B cell (primary cell): Measurements from ENCODE around the gene AUTS2. TPM values are rescaled to one million over a fixed set of nuclear protein-coding genes. Genes with fewer than 3 reads are reported as not detected.

Source experiments
- ATAC-seq: fragments of 200-7000 bp; cut with Tn5 transposase; one replicate; pipeline ENCODE4 v1.10.0; 2021; ENCODE audit warnings: low read depth, mild to moderate bottlenecking, moderate number of reproducible peaks, moderate library complexity
- CTCF ChIA-PET: fragments of 350-600 bp; sonication (Branson Sonifier 250); formaldehyde crosslinking; loops from one replicate; lab custom pipeline; 2021; ENCODE audit warnings: antibody characterized with exemption, inconsistent platforms; lab: Charles Lee
- POLR2A ChIA-PET: fragments of 350-600 bp; sonication (Branson Sonifier 250); formaldehyde crosslinking; loops from one replicate; lab custom pipeline; 2021; ENCODE audit warnings: antibody characterized with exemption; lab: Charles Lee
- DNase-seq: peaks from one replicate; pipeline ENCODE4 v3.0.0; 2013
- H2AFZ ChIP-seq: 2 replicates; pipeline ENCODE4 v1.6.1; 2012; ENCODE audit warnings: mild to moderate bottlenecking, low read depth, low read length; ENCODE audit not compliant: insufficient read depth, poor library complexity, severe bottlenecking
- H3K27ac ChIP-seq, 2 donors: 1 replicate in 1 of 2; 2 replicates in 1 of 2; pipeline ENCODE4 v1.5.1; 2012 to 2013; ENCODE audit warnings: low read length in 2 of 2, mild to moderate bottlenecking in 2 of 2, moderate library complexity in 1 of 2
- H3K27me3 ChIP-seq, 4 experiments: fragments of 200-600 bp in 1 of 4; sonication (generic) in 1 of 4; replicated peaks in 1 of 4; 1 replicate in 2 of 4; 2 replicates in 2 of 4; pipeline versions ENCODE4 v1.6.1 to v1.7.0; 2013 to 2016; ENCODE audit warnings: low read length in 3 of 4, mild to moderate bottlenecking in 2 of 4, mixed read lengths in 1 of 4, moderate library complexity in 1 of 4; ENCODE audit not compliant: insufficient read depth in 4 of 4, control insufficient read depth in 3 of 4; ENCODE audit errors: control extremely low read depth in 1 of 4
- H3K36me3 ChIP-seq, 2 experiments: replicated peaks in 1 of 2; 1 replicate in 1 of 2; 2 replicates in 1 of 2; pipeline versions ENCODE4 v1.6.1 to v1.7.1; 2013; ENCODE audit warnings: low read length in 1 of 2; ENCODE audit not compliant: insufficient read depth in 2 of 2, control insufficient read depth in 1 of 2; ENCODE audit errors: control extremely low read depth in 1 of 2, extremely low read depth in 1 of 2
- H3K4me1 ChIP-seq, 2 donors: fragments of 200-600 bp in 1 of 2; sonication (generic) in 1 of 2; 1 replicate in 1 of 2; 2 replicates in 1 of 2; pipeline versions ENCODE4 v1.5.1 to v1.6.1; 2013 to 2017; ENCODE audit warnings: low read length in 2 of 2; ENCODE audit not compliant: control insufficient read depth in 2 of 2, insufficient read depth in 2 of 2
- H3K4me2 ChIP-seq: replicated peaks from 2 replicates; pipeline ENCODE3; 2012; ENCODE audit warnings: mild to moderate bottlenecking, low read depth, low read length; ENCODE audit not compliant: poor library complexity, severe bottlenecking
- H3K4me3 ChIP-seq, 5 experiments: fragments of 200-600 bp in 1 of 5; sonication (generic) in 1 of 5; 1 replicate in 3 of 5; 2 replicates in 2 of 5; pipeline versions ENCODE4 v1.5.1 to v1.7.0; 2011 to 2016; ENCODE audit warnings: low read length in 4 of 5, mild to moderate bottlenecking in 4 of 5, low read depth in 2 of 5, control low read depth in 1 of 5, moderate library complexity in 1 of 5; ENCODE audit not compliant: insufficient read depth in 1 of 5; ENCODE audit errors: control extremely low read depth in 1 of 5, extremely low read depth in 1 of 5
- H3K79me2 ChIP-seq: fragments of 200-600 bp; sonication (generic); one replicate; pipeline ENCODE4 v1.6.0; 2016; ENCODE audit warnings: low read length; ENCODE audit not compliant: control insufficient read depth, insufficient read depth
- H3K9ac ChIP-seq: fragments of 200-600 bp; sonication (generic); 2 replicates; pipeline ENCODE4 v1.6.1; 2017; ENCODE audit warnings: mild to moderate bottlenecking, low read length, moderate library complexity
- H3K9me3 ChIP-seq, 3 donors: one replicate each; pipeline versions ENCODE4 v1.6.1 to v1.7.1; 2013; ENCODE audit warnings: low read length in 2 of 3; ENCODE audit not compliant: control insufficient read depth in 2 of 3, insufficient read depth in 1 of 3; ENCODE audit errors: control extremely low read depth in 1 of 3
- H4K20me1 ChIP-seq: 2 replicates; pipeline ENCODE4 v1.6.0; 2012; ENCODE audit warnings: mild to moderate bottlenecking, low read length; ENCODE audit not compliant: insufficient read depth, control insufficient read depth, poor library complexity, severe bottlenecking
- H3K27ac Mint-ChIP-seq: one replicate; pipeline ENCODE4 v1.8.0; 2021; ENCODE audit warnings: mixed read lengths
- H3K27me3 Mint-ChIP-seq: one replicate; pipeline ENCODE4 v1.8.0; 2021; ENCODE audit warnings: mixed read lengths
- H3K4me1 Mint-ChIP-seq: one replicate; pipeline ENCODE4 v1.8.0; 2021; ENCODE audit warnings: mixed read lengths
- H3K4me3 Mint-ChIP-seq: one replicate; pipeline ENCODE4 v1.8.0; 2021; ENCODE audit warnings: mixed read lengths
- H3K9me3 Mint-ChIP-seq: one replicate; pipeline ENCODE4 v1.8.0; 2022; ENCODE audit warnings: mixed read lengths; ENCODE audit not compliant: insufficient read depth
- EZH2 ChIP-seq: IDR thresholded peaks from 2 replicates; pipeline ENCODE4 v1.6.1; 2012; ENCODE audit warnings: borderline replicate concordance, low read depth, mild to moderate bottlenecking, moderate library complexity, low read length; ENCODE audit not compliant: insufficient read depth, poor library complexity, severe bottlenecking
- WGBS: methylation state at CpG from one replicate; pipeline ENCODE4 v1.1.5; 2013; ENCODE audit warnings: missing lambda C conversion rate; ENCODE audit not compliant: insufficient coverage; 5-methylcytosine and 5-hydroxymethylcytosine counted together
- intact Hi-C: fragments of 100-400 bp; cut with micrococcal nuclease; formaldehyde crosslinking; loops from one replicate; pipeline ENCODE4 v1.10.0; 2022
- polyA plus RNA-seq: library from polyadenylated mRNA; depleted of rRNA; stranded (reverse); fragments of >200 nt; gene quantifications from 2 replicates; pipeline ENCODE4 v1.2.3, GENCODE V29; 2012
- total RNA-seq, 2 donors: library from RNA; stranded (reverse); fragments of 120-200 nt in 1 of 2; gene quantifications; 1 replicate in 1 of 2; 2 replicates in 1 of 2; pipeline versions ENCODE4 v1.2.3 to v1.2.4, GENCODE V29; 2013 to 2022
- TF ChIP-seq, protein P1 (sequence below): fragments of 200-600 bp; IDR thresholded peaks from one replicate; pipeline ENCODE4 v1.8.0; 2022; ENCODE audit warnings: antibody characterized with exemption, mild to moderate bottlenecking

Gene AUTS2
- total and polyA plus RNA-seq, 2 donors (not counting 1 experiment from before 2014, with no cell fraction given), result 22.3 to 35.0 TPM

DNA sequence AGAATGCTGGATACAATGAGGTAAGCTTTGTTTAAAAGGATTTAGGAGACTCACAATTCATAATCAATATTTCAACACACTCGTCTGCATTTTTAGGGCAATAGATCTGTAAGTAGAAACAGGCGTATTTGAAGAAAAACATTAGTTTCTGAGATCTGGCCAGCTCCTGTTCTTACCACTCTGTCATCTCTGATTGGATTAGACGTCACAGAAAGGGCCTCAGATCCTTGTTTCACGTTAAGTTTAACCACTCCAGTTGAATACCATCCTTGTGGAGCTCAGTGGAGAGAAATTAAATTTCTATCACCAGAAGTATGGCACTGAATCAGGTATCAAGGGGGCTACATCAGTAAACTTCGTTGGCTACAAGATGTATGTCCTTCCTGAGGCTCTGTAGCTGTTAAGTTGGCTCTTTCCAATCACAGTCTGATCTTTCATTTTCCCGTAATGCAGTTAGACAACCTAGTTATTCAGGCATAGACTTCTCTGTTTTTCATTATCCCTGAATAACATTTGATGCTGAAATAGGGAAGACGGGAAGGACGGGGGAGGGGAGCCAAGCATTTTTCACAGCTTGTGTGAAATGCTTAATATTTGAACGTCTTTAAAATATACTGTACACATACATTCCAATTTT lies 874.4 kb downstream of the AUTS2 start:
- no peaks in the 10 kb centered on the region for H3K4me1 ChIP-seq
- H3K9me3 ChIP-seq, result no peaks in the 10 kb centered on the region
- ChIA-PET CTCF (no interaction called here), POLR2A (no interaction called here)
- ATAC-seq (no peak), DNase-seq (no peak)
- intact Hi-C loops, result no loop called here
- no peak overlapping the region for H3K27ac ChIP-seq
- H4K20me1 ChIP-seq, result no peaks in the 10 kb centered on the region
- H3K4me3 ChIP-seq, result no peak overlapping the region
- H3K9me3 Mint-ChIP-seq, result no peaks in the 10 kb centered on the region
- no peak overlapping the region for H3K4me3 Mint-ChIP-seq
- no peaks in the 10 kb centered on the region for H3K79me2 ChIP-seq
- no peaks in the 10 kb centered on the region for H3K27me3 Mint-ChIP-seq
- H2AFZ ChIP-seq, result no peak overlapping the region
- H3K27me3 ChIP-seq, result no peaks in the 10 kb centered on the region
- no peak overlapping the region for H3K4me2 ChIP-seq
- TF ChIP-seq, protein P1, sequence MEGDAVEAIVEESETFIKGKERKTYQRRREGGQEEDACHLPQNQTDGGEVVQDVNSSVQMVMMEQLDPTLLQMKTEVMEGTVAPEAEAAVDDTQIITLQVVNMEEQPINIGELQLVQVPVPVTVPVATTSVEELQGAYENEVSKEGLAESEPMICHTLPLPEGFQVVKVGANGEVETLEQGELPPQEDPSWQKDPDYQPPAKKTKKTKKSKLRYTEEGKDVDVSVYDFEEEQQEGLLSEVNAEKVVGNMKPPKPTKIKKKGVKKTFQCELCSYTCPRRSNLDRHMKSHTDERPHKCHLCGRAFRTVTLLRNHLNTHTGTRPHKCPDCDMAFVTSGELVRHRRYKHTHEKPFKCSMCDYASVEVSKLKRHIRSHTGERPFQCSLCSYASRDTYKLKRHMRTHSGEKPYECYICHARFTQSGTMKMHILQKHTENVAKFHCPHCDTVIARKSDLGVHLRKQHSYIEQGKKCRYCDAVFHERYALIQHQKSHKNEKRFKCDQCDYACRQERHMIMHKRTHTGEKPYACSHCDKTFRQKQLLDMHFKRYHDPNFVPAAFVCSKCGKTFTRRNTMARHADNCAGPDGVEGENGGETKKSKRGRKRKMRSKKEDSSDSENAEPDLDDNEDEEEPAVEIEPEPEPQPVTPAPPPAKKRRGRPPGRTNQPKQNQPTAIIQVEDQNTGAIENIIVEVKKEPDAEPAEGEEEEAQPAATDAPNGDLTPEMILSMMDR, result no peak
- no peak for TF ChIP-seq EZH2
- WGBS, result 100% methylated on average over 1 of the region's 9 CpGs
- no peak overlapping the region for H3K27ac Mint-ChIP-seq
- H3K4me1 Mint-ChIP-seq, result no peaks in the 10 kb centered on the region
- no peaks in the 10 kb centered on the region for H3K36me3 ChIP-seq
- H3K9ac ChIP-seq, result no peak overlapping the region

DNA sequence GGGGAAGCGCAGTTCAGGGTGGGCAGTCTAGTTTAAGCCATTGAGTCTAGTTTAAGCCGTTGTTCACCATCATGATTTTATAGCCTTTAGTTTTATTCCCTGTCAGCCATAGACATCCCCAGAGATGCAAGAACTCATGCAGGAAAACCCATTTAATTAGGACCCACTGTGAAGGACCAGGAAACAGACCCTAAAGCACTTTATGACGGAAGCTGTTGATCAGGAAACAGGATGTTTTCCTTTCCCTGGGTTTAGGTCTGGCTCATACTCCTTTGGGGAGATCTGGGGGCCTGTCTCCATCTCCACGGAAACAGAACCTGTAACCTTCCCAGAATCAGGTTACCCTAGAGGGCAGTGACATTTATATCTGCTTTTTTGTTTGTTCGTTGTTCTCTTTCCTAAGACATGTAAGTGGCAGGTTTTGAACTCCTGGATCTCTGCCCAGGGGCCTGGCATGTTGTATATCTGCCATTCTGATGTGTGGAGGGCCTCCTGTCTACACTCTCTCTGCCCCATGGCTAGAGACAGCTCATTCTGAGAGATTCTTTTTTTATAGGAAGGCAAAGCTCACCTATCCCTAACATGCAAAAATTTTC lies 876.5 kb downstream of the AUTS2 start:
- 69% methylated on average over 2 of the region's 5 CpGs for WGBS
- ATAC-seq, result no peak
- Histone ChIP-seq H3K9me3 (no peaks in the 10 kb centered on the region), H3K4me3 (no peak overlapping the region), H3K4me2 (no peak overlapping the region), H3K79me2 (no peaks in the 10 kb centered on the region), H3K4me1 (no peaks in the 10 kb centered on the region), H3K36me3 (no peaks in the 10 kb centered on the region), H2AFZ (no peak overlapping the region), H4K20me1 (no peaks in the 10 kb centered on the region), H3K27ac (no peak overlapping the region), H3K9ac (no peak overlapping the region), H3K27me3 (no peaks in the 10 kb centered on the region)
- Mint-ChIP-seq H3K4me3 (no peak overlapping the region), H3K27me3 (no peaks in the 10 kb centered on the region), H3K4me1 (no peaks in the 10 kb centered on the region), H3K9me3 (no peaks in the 10 kb centered on the region), H3K27ac (no peak overlapping the region)
- intact Hi-C loops, result no loop called here
- ChIA-PET POLR2A (no interaction called here), CTCF (no interaction called here)
- no peak for DNase-seq
- no peak for TF ChIP-seq EZH2
- TF ChIP-seq, protein P1, result no peak
